Ectodermal cell (in vitro differentiated cells): Measurements from ENCODE around the gene SLFN5. TPM values are rescaled to one million over a fixed set of nuclear protein-coding genes. Genes with fewer than 3 reads are reported as not detected.
"Not testable (repeated sequence)": the region's sequence is repeated elsewhere in the genome, so short reads cannot be mapped to it uniquely, and the experiment has no call there.

ENCODE experiments used
- H3K27ac ChIP-seq: 2 replicates; pipeline ENCODE4 v1.7.0; 2013; ENCODE audit warnings: mild to moderate bottlenecking, low read depth, low read length; ENCODE audit not compliant: insufficient read depth, poor library complexity, severe bottlenecking
- H3K27me3 ChIP-seq: 2 replicates; pipeline ENCODE4 v1.7.0; 2013; ENCODE audit warnings: mild to moderate bottlenecking, low read length; ENCODE audit not compliant: insufficient read depth, control insufficient read depth, poor library complexity, severe bottlenecking
- H3K36me3 ChIP-seq: one replicate; pipeline ENCODE4 v1.7.0; 2013; ENCODE audit warnings: low read length; ENCODE audit not compliant: control insufficient read depth, insufficient read depth
- H3K4me1 ChIP-seq: one replicate; pipeline ENCODE4 v1.7.0; 2013; ENCODE audit warnings: low read length; ENCODE audit not compliant: control insufficient read depth, insufficient read depth
- H3K4me3 ChIP-seq: 2 replicates; pipeline ENCODE4 v1.7.0; 2013; ENCODE audit warnings: low read depth, low read length, control low read depth; ENCODE audit not compliant: insufficient read depth
- H3K9me3 ChIP-seq: 2 replicates; pipeline ENCODE4 v1.7.0; 2013; ENCODE audit warnings: mild to moderate bottlenecking, low read length, moderate library complexity; ENCODE audit not compliant: control insufficient read depth
- WGBS, 2 experiments: methylation state at CpG; one replicate each; pipeline ENCODE4 v1.1.7; 2013; ENCODE audit warnings: missing lambda C conversion rate in 2 of 2; 5-methylcytosine and 5-hydroxymethylcytosine counted together
- polyA plus RNA-seq, 4 experiments: library from polyadenylated mRNA; stranded (reverse); fragments of 50-300 nt; gene quantifications; one replicate each; pipeline ENCODE4 v1.2.3, GENCODE V29; 2013

SLFN5 gene
- polyA plus RNA-seq (2013, experiment 1 of 4) = 7.8 TPM
- polyA plus RNA-seq (2013, experiment 2 of 4) = 9.5 TPM
- polyA plus RNA-seq (2013, experiment 3 of 4) = 4.9 TPM
- 5.8 TPM for polyA plus RNA-seq (2013, experiment 4 of 4)

- 1% methylated on average over 44 of the region's 44 CpGs for WGBS, 2 experiments
- peaks cover 11% of the 10 kb centered on the region for H3K4me1 ChIP-seq
- H3K27ac ChIP-seq = no peak within 1 kb of the TSS
- H3K36me3 ChIP-seq = no peaks in the 10 kb centered on the region
- no peaks in the 10 kb centered on the region for H3K9me3 ChIP-seq
- H3K4me3 ChIP-seq = peak within 1 kb of the TSS; percentile 68
- peaks cover 6% of the 10 kb centered on the region for H3K27me3 ChIP-seq
These were observed at the start of gene SLFN5 for GRCh38 chr17:35242805-35243560. TSS of gene SLFN5 (plus strand) at chr17:35243072. CDS start at chr17:35258691, 15,619 bp downstream.

DNA sequence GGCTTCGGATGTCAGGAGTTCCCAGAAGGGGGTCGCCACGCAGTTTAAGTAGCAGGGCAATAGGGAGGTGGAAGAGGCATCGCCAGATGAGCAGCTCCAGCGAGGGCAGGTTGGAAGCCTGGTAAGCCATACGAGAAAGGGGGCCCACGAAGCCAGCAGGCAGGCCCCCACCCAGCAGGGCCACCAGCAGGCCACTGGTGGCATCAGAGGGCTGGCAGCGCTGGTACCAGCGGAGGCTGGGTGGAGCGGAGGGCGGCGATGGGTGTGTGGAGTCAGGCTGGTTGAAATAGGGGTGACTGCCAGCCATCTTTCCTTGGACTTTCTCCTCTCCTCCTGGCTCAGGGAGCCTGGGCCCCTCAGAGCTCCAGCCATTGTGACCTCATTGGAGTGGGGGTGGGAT lies 48.9 kb upstream of the SLFN5 start, which contains the start of gene SLC35G3:
SLC35G3 (minus strand) TSS at position 393 of the 400 bp plus-strand sequence; CDS start at position 307, 86 bp downstream.
- not testable (repeated sequence) for H3K36me3 ChIP-seq, H3K9me3 ChIP-seq, H3K27ac ChIP-seq, H3K4me3 ChIP-seq, H3K4me1 ChIP-seq, H3K27me3 ChIP-seq
- 95 to 96% methylated on average over 12 of the region's 12 CpGs for whole genome bisulfite sequencing, 2 experiments

- not testable (repeated sequence) for H3K27ac ChIP-seq, H3K27me3 ChIP-seq, H3K36me3 ChIP-seq, H3K4me3 ChIP-seq, H3K9me3 ChIP-seq, H3K4me1 ChIP-seq
- WGBS, 2 experiments = 93 to 95% methylated on average over 31 of the region's 31 CpGs
These were observed 47.8 kb upstream of the SLFN5 start for GRCh38 chr17:35195062-35195461.

DNA sequence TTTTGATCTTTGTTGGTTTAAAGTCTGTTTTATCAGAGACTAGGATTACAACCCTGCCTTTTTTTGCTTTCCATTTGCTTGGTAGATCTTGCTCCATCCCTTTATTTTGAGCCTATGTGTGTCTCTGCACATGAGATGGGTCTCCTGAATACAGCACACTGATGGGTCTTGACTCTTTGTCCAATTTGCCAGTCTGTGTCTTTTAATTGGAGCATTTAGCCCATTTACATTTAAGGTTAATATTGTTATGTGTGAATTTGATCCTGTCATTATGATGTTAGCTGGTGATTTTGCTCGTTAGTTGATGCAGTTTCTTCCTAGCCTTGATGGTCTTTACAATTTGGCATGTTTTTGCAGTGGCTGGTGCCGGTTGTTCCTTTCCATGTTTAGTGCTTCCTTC lies 40.3 kb upstream of the SLFN5 start:
- not testable (repeated sequence) for H3K4me3 ChIP-seq, H3K4me1 ChIP-seq, H3K27me3 ChIP-seq, H3K9me3 ChIP-seq, H3K36me3 ChIP-seq, H3K27ac ChIP-seq
- WGBS, 2 experiments = no CpG with 5 or more reads among the region's 2 CpGs

GRCh38 chr17:35210741-35211140 lies 32.1 kb upstream of the SLFN5 start:
- Histone ChIP-seq H3K4me3 (no peak overlapping the region), H3K36me3 (no peaks in the 10 kb centered on the region), H3K4me1 (no peaks in the 10 kb centered on the region), H3K27ac (no peak overlapping the region), H3K9me3 (no peaks in the 10 kb centered on the region), H3K27me3 (peaks cover 3% of the 10 kb centered on the region)
- WGBS, 2 experiments = 78 to 94% methylated on average over 3 to 7 of the region's 7 CpGs

DNA sequence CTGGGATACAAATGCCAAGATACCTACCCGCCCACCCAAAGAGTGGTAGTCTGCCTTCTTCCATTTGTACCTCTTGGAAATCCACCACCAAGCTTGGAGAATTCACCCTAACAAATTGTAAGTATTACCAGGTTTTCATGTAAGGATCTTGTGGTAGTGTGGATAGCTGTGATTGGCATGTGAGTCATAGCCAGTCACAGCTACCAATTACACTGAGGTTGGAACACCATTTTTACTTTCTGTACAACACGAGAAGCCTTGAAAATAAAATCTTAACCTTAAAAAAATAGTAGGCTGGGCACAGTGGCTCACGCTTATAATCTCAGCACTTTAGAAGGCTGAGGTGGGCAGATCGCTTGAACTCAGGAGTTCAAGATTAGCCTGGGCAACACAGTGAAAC lies 30.2 kb upstream of the SLFN5 start:
- Histone ChIP-seq H3K9me3 (no peaks in the 10 kb centered on the region), H3K27me3 (peaks cover 3% of the 10 kb centered on the region), H3K4me3 (no peak overlapping the region), H3K36me3 (no peaks in the 10 kb centered on the region), H3K4me1 (no peaks in the 10 kb centered on the region), H3K27ac (no peak overlapping the region)
- 85 to 86% methylated on average over 4 of the region's 4 CpGs for WGBS, 2 experiments

DNA sequence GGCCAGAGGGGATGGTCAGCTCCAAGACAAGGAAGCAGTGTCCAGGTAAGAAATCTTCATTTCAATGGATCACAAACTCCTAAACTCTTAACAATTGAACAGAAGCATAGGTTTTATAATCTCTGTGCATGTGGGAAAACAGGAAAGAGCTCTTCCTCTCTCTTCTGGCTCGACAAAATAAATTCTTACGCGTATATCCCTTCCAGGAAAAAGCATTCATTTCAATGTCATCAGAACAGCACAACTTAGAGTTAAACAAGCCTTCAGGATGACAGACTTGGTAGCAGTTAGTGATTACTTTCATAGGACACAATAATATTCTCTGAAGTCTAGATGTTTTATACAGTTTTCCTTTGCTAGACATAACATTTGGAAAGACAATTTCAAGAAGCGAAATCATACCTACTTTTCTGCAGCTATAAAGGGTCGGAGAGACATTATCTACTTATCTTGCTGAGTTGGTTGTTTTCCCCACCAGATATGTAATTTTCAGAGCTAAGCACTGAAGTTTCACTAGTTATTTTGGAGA lies 29.4 kb upstream of the SLFN5 start:
- WGBS, 2 experiments = 87 to 92% methylated on average over 5 of the region's 5 CpGs
- Histone ChIP-seq H3K27me3 (peaks cover 3% of the 10 kb centered on the region), H3K36me3 (no peaks in the 10 kb centered on the region), H3K27ac (no peak overlapping the region), H3K4me1 (no peaks in the 10 kb centered on the region), H3K9me3 (no peaks in the 10 kb centered on the region), H3K4me3 (no peak overlapping the region)

DNA sequence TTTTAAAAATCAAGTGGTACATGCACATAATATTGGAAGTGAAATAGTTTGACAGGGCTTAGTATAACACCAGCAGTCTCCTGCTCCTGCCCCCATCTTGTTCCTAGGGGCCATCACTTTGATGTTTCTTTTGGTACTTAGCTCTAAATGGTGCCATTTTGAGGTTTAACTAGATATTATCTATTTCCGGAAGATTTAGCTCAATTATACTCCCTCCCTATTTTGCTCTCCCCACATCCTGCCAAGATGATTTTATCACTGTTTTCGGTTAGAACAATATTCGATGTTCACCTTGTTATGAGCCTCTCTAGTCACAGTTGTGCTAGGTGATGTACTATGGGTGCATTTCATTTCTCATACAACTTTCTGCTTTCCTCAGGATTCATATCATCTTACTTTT lies 28.7 kb upstream of the SLFN5 start:
- WGBS, 2 experiments = 89 to 95% methylated on average over 3 of the region's 3 CpGs
- no peak overlapping the region for H3K27ac ChIP-seq
- H3K9me3 ChIP-seq = no peaks in the 10 kb centered on the region
- H3K36me3 ChIP-seq = no peaks in the 10 kb centered on the region
- no peak overlapping the region for H3K4me3 ChIP-seq
- no peaks in the 10 kb centered on the region for H3K4me1 ChIP-seq
- peaks cover 3% of the 10 kb centered on the region for H3K27me3 ChIP-seq

DNA sequence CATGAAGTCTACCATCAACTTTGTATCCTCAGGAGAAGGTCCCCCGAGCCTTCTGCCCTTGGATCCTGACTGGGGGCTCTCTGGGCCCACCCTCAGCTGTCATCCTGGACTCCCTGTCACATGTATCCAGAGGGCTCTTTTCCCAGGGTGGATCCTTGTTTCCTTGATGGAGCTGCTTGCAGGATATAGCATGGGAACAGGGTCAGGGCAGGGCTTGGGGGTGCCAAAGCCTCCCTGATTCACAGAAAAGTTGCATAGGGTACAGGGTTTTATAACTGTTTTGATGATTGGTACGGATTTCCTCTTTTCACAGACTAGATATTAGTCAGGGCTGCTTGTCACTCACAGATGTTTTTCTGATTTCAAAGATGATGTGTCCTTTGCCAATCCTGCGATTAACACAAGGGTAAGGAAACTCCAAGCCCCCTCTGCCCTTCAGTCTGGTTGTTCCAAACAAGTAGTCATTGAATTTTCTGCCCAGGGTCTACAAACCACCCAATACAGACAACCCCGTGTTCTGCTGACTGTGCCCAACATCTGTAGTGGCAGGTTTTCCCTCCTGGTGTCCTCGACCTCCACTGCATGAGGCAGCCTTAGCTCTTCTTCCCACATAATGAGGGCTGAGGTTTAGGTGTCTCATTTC lies 28.1 kb upstream of the SLFN5 start:
- Histone ChIP-seq H3K36me3 (no peaks in the 10 kb centered on the region), H3K9me3 (no peaks in the 10 kb centered on the region), H3K4me3 (no peak overlapping the region), H3K4me1 (no peaks in the 10 kb centered on the region), H3K27me3 (peaks cover 3% of the 10 kb centered on the region), H3K27ac (no peak overlapping the region)
- 87 to 90% methylated on average over 5 of the region's 5 CpGs for WGBS, 2 experiments

DNA sequence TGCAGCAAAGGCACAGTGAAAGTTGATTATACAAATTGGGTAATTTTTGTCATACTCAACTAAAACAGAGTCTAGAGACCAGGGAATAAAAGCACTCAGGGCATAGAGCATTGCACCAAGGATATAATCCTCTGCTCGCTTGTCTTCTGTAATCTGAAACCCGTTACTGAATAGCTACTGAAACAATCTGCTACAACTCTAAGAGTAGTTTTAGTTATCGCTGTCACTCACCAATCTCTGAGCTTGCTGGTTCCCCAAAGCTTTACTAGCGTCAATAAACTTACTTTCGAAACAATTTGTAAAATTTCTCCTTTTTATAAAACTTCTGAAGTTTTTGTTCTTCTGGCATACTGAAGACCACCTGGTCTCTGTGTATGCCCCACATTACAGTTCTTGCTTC lies 25.8 kb upstream of the SLFN5 start:
- Histone ChIP-seq H3K9me3 (no peaks in the 10 kb centered on the region), H3K27ac (no peak overlapping the region), H3K27me3 (no peaks in the 10 kb centered on the region), H3K4me3 (no peak overlapping the region), H3K4me1 (no peaks in the 10 kb centered on the region), H3K36me3 (no peaks in the 10 kb centered on the region)
- 82 to 85% methylated on average over 5 of the region's 5 CpGs for WGBS, 2 experiments
